Activated T-cell treated with anti-CD3 and anti-CD28 coated beads, Interleukin-2, amount 50 U/mL, for 1 hour (primary cell): Measurements from ENCODE around the gene KRT24.
"Not testable (repeated sequence)": the region's sequence is repeated elsewhere in the genome, so short reads cannot be mapped to it uniquely, and the experiment has no call there.

Experiments
- DNase-seq: peaks from one replicate; pipeline ENCODE4 v3.0.0-alpha.2; 2020

The KRT24 gene

GRCh38 chr17:40703652-40704051 lies at the start of gene KRT24:
KRT24 (minus strand) TSS chr17:40703752; CDS start chr17:40703693, 59 bp downstream.
- DNase-seq = no peak

- DNase-seq = no peak
Observed at GRCh38 chr17:40751065-40751464, 47.5 kb upstream of the KRT24 start.

GRCh38 chr17:40750391-40750790 lies 46.8 kb upstream of the KRT24 start:
- DNase-seq = no peak

- not testable (repeated sequence) for DNase-seq
Observed at GRCh38 chr17:40748666-40749065, 45.1 kb upstream of the KRT24 start.

GRCh38 chr17:40738553-40738952 lies 35.0 kb upstream of the KRT24 start:
- DNase-seq = no peak

- DNase-seq = no peak
Observed at GRCh38 chr17:40735016-40735415, 31.5 kb upstream of the KRT24 start.

GRCh38 chr17:40734018-40734417 lies 30.5 kb upstream of the KRT24 start:
- DNase-seq = no peak

- no peak for DNase-seq
Observed at GRCh38 chr17:40730970-40731369, 27.4 kb upstream of the KRT24 start.

GRCh38 chr17:40727447-40728231 lies 24.1 kb upstream of the KRT24 start:
- no peak for DNase-seq

GRCh38 chr17:40726919-40727318 lies 23.4 kb upstream of the KRT24 start:
- DNase-seq = no peak

GRCh38 chr17:40724656-40725055 lies 21.1 kb upstream of the KRT24 start:
- no peak for DNase-seq

- no peak for DNase-seq
Observed at GRCh38 chr17:40722241-40722640, 18.7 kb upstream of the KRT24 start.

- no peak for DNase-seq
Observed at GRCh38 chr17:40720899-40721298, 17.3 kb upstream of the KRT24 start.

GRCh38 chr17:40718930-40719329 lies 15.4 kb upstream of the KRT24 start:
- no peak for DNase-seq

GRCh38 chr17:40717776-40718175 lies 14.2 kb upstream of the KRT24 start:
- no peak for DNase-seq

- DNase-seq = no peak
Observed at GRCh38 chr17:40714473-40714872, 10.9 kb upstream of the KRT24 start.

GRCh38 chr17:40707745-40708144 lies 4.2 kb upstream of the KRT24 start:
- no peak for DNase-seq

GRCh38 chr17:40705584-40705983 lies 2.0 kb upstream of the KRT24 start:
- no peak for DNase-seq

- no peak for DNase-seq
Observed at GRCh38 chr17:40702271-40702670, 1.3 kb downstream of the KRT24 start.

- DNase-seq = no peak
Observed at GRCh38 chr17:40699853-40700252, 3.7 kb downstream of the KRT24 start.

- no peak for DNase-seq
Observed at GRCh38 chr17:40699371-40699770, 4.2 kb downstream of the KRT24 start.

- DNase-seq = no peak
Observed at GRCh38 chr17:40697297-40697696, 6.3 kb downstream of the KRT24 start.

- DNase-seq = no peak
Observed at GRCh38 chr17:40696651-40697072, 6.9 kb downstream of the KRT24 start.

GRCh38 chr17:40695874-40696472 lies 7.6 kb downstream of the KRT24 start:
- DNase-seq = no peak

GRCh38 chr17:40694584-40694983 lies 9.0 kb downstream of the KRT24 start:
- DNase-seq = no peak
